Spinal cord (tissue), 10 donors: ENCODE data around the gene TPRX1. TPM values are rescaled to one million over a fixed set of nuclear protein-coding genes. Genes with fewer than 3 reads are reported as not detected.
"Not testable (repeated sequence)": the region's sequence is repeated elsewhere in the genome, so short reads cannot be mapped to it uniquely, and the experiment has no call there.

Experiments used
- DNase-seq, 6 donors: peaks; one replicate each; pipeline versions ENCODE4 v3.0.0 to v3.0.0-alpha.2; 2013 to 2015; ENCODE audit warnings: low spot score in 6 of 6, low read depth in 4 of 6
- H3K27ac ChIP-seq: one replicate; pipeline ENCODE4 v1.5.1; 2013; ENCODE audit warnings: low read depth, low read length, control low read depth
- H3K27me3 ChIP-seq: one replicate; pipeline ENCODE4 v1.6.1; 2013; ENCODE audit warnings: low read length; ENCODE audit not compliant: control insufficient read depth, insufficient read depth
- H3K36me3 ChIP-seq: one replicate; pipeline ENCODE4 v1.6.1; 2013; ENCODE audit warnings: low read length; ENCODE audit not compliant: control insufficient read depth, insufficient read depth
- H3K4me1 ChIP-seq: one replicate; pipeline ENCODE4 v1.6.1; 2013; ENCODE audit warnings: low read length; ENCODE audit not compliant: control insufficient read depth, insufficient read depth
- H3K4me3 ChIP-seq: one replicate; pipeline ENCODE4 v1.5.1; 2013; ENCODE audit warnings: low read depth, low read length, control low read depth
- H3K9me3 ChIP-seq: one replicate; pipeline ENCODE4 v1.6.1; 2013; ENCODE audit warnings: low read length; ENCODE audit not compliant: control insufficient read depth, insufficient read depth
- WGBS: methylation state at CpG from one replicate; pipeline ENCODE4 v1.1.5; 2013; ENCODE audit warnings: missing lambda C conversion rate; ENCODE audit not compliant: insufficient coverage; 5-methylcytosine and 5-hydroxymethylcytosine counted together
- polyA plus RNA-seq, 2 donors: library from polyadenylated mRNA; unstranded; fragments of 120-200 nt; gene quantifications; one replicate each; pipeline ENCODE4 v1.2.1, GENCODE V29; 2013; ENCODE audit not compliant: insufficient read length in 2 of 2
- total RNA-seq, 2 donors: library from RNA; depleted of rRNA in 1 of 2; stranded (reverse); fragments of 120-200 nt in 1 of 2; fragments of >200 nt in 1 of 2; gene quantifications; one replicate each; pipeline versions ENCODE4 v1.2.3 to v1.2.4, GENCODE V29; 2013 to 2014
- donor health status: healthy.

The TPRX1 gene
- total and polyA plus RNA-seq, 4 donors, result not detected

- not testable (repeated sequence) for H3K4me3 ChIP-seq, H3K27ac ChIP-seq, H3K36me3 ChIP-seq, H3K27me3 ChIP-seq, H3K9me3 ChIP-seq, DNase-seq
- H3K4me1 ChIP-seq, result peaks cover 10% of the 10 kb centered on the region
- WGBS, result no CpG with 5 or more reads among the region's 3 CpGs
Measured at GRCh38 chr19:47764705-47765104, 39.6 kb downstream of the TPRX1 start.

DNA sequence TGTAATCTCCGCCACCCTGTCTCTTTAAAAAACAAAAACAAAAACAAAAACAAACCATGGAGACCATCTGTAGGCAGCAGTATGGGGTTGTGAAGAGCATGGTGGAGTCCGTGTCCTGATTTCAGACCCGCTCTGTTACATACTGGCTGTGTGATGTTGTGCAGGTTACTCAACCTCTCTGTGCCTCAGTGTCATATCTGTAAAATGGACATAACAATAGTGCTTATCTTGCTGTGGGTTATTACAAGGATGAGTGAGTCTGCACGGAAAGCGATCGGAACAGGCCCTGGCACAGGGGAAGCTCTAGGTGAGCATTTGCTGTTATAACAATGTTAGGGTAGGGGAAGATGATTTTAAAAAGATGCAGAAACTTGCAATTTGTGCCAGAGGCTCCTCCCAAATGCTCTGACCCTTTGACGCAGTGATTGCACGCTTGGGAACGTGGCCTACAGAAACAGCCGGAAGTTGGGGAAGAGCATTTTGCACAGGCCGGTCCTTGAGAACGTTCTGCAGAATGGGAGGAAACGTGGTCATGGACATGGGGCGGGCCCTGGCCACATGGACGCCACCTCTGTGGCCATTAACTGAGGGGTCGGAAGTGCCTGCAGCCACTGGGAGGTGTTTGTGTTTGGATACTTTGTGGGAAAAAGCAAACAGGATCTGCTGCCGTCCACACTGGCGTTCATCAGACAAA is 41.6 kb downstream of the TPRX1 start:
- peaks cover 17% of the 10 kb centered on the region for H3K36me3 ChIP-seq
- WGBS, result 80% methylated on average over 13 of the region's 18 CpGs
- DNase-seq, result no peak
- H3K9me3 ChIP-seq, result no peaks in the 10 kb centered on the region
- no peak overlapping the region for H3K27ac ChIP-seq
- no peaks in the 10 kb centered on the region for H3K27me3 ChIP-seq
- no peak overlapping the region for H3K4me3 ChIP-seq
- H3K4me1 ChIP-seq, result peaks cover 10% of the 10 kb centered on the region

- H3K4me1 ChIP-seq, result peaks cover 10% of the 10 kb centered on the region
- 67% methylated on average over 2 of the region's 3 CpGs for WGBS
- no peak for DNase-seq
- H3K27ac ChIP-seq, result no peak overlapping the region
- H3K27me3 ChIP-seq, result no peaks in the 10 kb centered on the region
- H3K36me3 ChIP-seq, result peaks cover 23% of the 10 kb centered on the region
- no peaks in the 10 kb centered on the region for H3K9me3 ChIP-seq
- H3K4me3 ChIP-seq, result no peak overlapping the region
Measured at GRCh38 chr19:47762151-47762550, 42.2 kb downstream of the TPRX1 start.

- no peak for DNase-seq
Measured at GRCh38 chr19:47761566-47761965, 42.8 kb downstream of the TPRX1 start.

DNA sequence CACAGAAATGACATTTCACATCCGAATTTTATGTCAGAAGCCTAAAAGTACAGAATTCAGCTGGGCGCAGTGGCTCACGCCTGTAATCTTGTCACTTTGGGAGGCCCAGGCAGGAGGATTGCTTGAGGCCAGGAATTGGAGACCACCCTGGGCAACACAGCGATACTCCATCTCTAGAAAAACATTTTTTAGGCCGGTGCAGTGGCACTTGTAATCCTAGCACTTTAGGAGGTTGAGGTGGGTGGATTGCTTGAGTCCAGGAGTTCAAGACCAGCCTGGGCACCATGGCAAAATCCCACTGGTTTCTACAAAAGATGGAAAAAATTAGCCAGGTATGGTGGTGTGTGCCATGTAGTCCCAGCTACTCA is 43.7 kb downstream of the TPRX1 start:
- no peak for DNase-seq
- H3K36me3 ChIP-seq, result peaks cover 38% of the 10 kb centered on the region
- no peak overlapping the region for H3K4me3 ChIP-seq
- no peaks in the 10 kb centered on the region for H3K9me3 ChIP-seq
- no peaks in the 10 kb centered on the region for H3K27me3 ChIP-seq
- 100% methylated on average over 4 of the region's 5 CpGs for WGBS
- no peak overlapping the region for H3K27ac ChIP-seq
- H3K4me1 ChIP-seq, result peaks cover 2% of the 10 kb centered on the region

More at GRCh38 chr19:47761566-47761965, 42.8 kb downstream of the TPRX1 start:
- Histone ChIP-seq H3K36me3 (peaks cover 29% of the 10 kb centered on the region), H3K9me3 (no peaks in the 10 kb centered on the region), H3K4me3 (no peak overlapping the region), H3K4me1 (peaks cover 10% of the 10 kb centered on the region), H3K27me3 (no peaks in the 10 kb centered on the region), H3K27ac (no peak overlapping the region)
- WGBS, result 87% methylated on average over 3 of the region's 5 CpGs

DNA sequence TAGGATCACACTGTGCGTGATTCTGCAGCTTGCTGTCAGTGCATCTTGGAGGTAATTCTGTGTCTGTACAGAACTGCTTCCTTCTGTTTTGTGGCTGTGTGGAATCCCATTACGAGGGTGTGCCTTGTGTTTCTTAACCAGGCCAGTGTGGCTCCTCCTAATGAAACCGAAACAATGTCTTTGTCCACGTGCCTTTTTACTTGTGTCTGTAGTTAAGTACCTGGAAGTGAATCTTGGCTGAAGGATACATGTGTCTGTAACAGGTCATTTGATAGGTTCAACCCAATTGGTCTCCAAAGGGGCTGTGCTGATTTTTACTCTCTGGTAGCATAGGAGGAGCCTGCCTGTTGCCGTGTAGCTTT is 45.9 kb downstream of the TPRX1 start:
- no peak for DNase-seq
- WGBS, result 96% methylated on average over 5 of the region's 5 CpGs
- peaks cover 60% of the 10 kb centered on the region for H3K36me3 ChIP-seq
- no peaks in the 10 kb centered on the region for H3K9me3 ChIP-seq
- H3K27me3 ChIP-seq, result no peaks in the 10 kb centered on the region
- no peaks in the 10 kb centered on the region for H3K4me1 ChIP-seq
- H3K4me3 ChIP-seq, result no peak overlapping the region
- no peak overlapping the region for H3K27ac ChIP-seq

- Histone ChIP-seq H3K36me3 (peaks cover 66% of the 10 kb centered on the region), H3K27ac (no peak overlapping the region), H3K27me3 (no peaks in the 10 kb centered on the region), H3K9me3 (no peaks in the 10 kb centered on the region), H3K4me3 (no peak overlapping the region), H3K4me1 (no peaks in the 10 kb centered on the region)
- 100% methylated on average over 2 of the region's 14 CpGs for WGBS
- DNase-seq, result no peak
Measured at GRCh38 chr19:47757617-47758442, 46.5 kb downstream of the TPRX1 start.

DNA sequence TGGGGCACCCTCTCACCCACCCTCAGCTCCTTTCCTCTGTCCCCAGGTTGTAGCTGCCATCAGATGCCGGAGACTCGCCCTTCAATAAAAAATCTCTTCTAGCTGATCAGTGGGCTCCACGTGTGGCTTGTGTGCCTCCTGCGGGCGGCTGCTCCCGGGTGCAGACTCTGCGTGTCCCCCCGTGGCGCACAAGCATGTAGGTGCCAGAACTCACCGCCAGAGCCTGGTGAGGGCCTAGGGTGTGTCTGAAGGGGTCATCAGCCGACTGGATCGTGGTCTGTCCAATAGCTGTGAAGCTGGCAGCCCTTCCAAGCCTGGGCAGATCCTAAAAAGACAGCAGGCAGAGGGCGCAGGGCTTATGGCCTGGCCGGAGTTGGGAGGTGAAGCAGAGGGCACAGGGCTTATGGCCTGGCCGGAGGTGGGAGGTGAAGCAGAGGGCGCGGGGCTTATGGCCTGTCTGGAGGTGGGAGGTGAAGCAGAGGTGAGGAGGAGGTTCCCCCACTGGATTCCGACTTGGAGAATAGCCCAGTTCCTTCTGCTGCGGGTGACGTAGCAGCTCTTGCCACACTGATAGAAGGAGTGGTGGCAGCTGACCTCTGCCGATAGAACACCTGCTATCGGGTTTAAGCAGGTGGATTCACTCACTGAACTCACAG is 47.3 kb downstream of the TPRX1 start:
- DNase-seq, result no peak
- Histone ChIP-seq H3K4me3 (no peak overlapping the region), H3K27me3 (no peaks in the 10 kb centered on the region), H3K27ac (no peak overlapping the region), H3K4me1 (no peaks in the 10 kb centered on the region), H3K36me3 (peaks cover 73% of the 10 kb centered on the region), H3K9me3 (no peaks in the 10 kb centered on the region)
- 95% methylated on average over 19 of the region's 22 CpGs for WGBS

DNA sequence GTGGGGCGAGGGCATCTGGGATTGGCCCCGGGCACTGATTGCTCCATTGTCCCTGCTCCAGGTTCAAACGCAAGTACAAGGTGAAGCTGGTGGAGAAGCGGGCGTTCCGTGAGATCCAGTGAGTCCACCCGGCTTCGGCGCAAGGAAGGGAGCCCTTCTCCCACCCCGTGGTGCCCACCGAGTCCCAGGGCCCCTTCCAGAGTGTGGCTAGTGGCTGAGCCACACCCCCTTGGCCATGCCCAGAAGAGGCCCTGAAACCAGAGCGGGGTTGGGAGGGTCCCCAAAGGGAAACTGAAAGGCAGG is 47.8 kb downstream of the TPRX1 start:
- Histone ChIP-seq H3K4me1 (no peaks in the 10 kb centered on the region), H3K9me3 (no peaks in the 10 kb centered on the region), H3K27me3 (no peaks in the 10 kb centered on the region), H3K4me3 (no peak overlapping the region), H3K27ac (no peak overlapping the region), H3K36me3 (peaks cover 78% of the 10 kb centered on the region)
- 97% methylated on average over 12 of the region's 12 CpGs for WGBS
- no peak for DNase-seq
